Esophagus muscularis mucosa (tissue), 4 donors: Measurements from ENCODE around the gene SULT1C2.

Experiments used
- EP300 ChIP-seq: sonication (generic); formaldehyde crosslinking; IDR thresholded peaks from one replicate; pipeline ENCODE4 v1.6.1; 2017; ENCODE audit warnings: antibody characterized with exemption
- POLR2A ChIP-seq: fragments of 450-650 bp; IDR thresholded peaks from one replicate; pipeline ENCODE4 v1.6.1; 2017; ENCODE audit warnings: antibody characterized with exemption, moderate library complexity, mild to moderate bottlenecking, low read depth
- POLR2AphosphoS5 ChIP-seq, 2 donors: sonication (generic); formaldehyde crosslinking; IDR thresholded peaks; one replicate each; pipeline ENCODE4 v1.6.1; 2017; ENCODE audit warnings: antibody characterized with exemption in 2 of 2
- TF ChIP-seq, protein P1 (sequence below), 3 experiments: fragments of 200-600 bp in 2 of 3; fragments of 450-650 bp in 1 of 3; sonication (generic) in 2 of 3; IDR thresholded peaks; one replicate each; pipeline ENCODE4 v1.5.1; 2017 to 2019; ENCODE audit warnings: antibody characterized with exemption in 3 of 3, mild to moderate bottlenecking in 2 of 3, moderate library complexity in 1 of 3

DNA sequence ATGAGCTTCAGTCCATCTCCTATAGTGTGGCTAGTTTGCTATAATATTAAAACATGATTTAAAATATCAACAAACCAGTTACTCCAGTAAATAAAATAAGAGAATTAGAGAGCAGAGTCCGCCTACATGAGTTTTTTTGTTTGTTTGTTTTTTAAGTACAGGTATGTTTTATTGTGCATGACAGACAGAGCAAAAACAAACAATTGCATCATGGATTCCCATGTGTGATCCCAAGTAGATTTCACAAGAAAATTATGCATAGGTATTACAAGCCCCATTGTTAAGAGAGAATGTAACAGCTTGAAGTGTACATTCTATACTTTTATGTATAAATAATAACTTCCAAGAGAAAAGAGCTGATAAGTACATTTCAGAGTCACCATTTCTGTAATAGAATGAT lies 27.9 kb upstream of the SULT1C2 start:
- TF ChIP-seq, protein P1, sequence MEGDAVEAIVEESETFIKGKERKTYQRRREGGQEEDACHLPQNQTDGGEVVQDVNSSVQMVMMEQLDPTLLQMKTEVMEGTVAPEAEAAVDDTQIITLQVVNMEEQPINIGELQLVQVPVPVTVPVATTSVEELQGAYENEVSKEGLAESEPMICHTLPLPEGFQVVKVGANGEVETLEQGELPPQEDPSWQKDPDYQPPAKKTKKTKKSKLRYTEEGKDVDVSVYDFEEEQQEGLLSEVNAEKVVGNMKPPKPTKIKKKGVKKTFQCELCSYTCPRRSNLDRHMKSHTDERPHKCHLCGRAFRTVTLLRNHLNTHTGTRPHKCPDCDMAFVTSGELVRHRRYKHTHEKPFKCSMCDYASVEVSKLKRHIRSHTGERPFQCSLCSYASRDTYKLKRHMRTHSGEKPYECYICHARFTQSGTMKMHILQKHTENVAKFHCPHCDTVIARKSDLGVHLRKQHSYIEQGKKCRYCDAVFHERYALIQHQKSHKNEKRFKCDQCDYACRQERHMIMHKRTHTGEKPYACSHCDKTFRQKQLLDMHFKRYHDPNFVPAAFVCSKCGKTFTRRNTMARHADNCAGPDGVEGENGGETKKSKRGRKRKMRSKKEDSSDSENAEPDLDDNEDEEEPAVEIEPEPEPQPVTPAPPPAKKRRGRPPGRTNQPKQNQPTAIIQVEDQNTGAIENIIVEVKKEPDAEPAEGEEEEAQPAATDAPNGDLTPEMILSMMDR (IDR thresholded peaks at IDR 0.05): no peak
- TF ChIP-seq POLR2A (no peak), POLR2AphosphoS5 (IDR thresholded peaks at IDR 0.05) (no peak), EP300 (no peak)
